NCI-H524 treated with DMSO at 0.1 percent for 48 hours (cell line): Measurements from ENCODE around the gene DEDD2.
A peak's percentile ranks its signal among the peaks of the same experiment; 100 is the strongest.

ENCODE experiments used
- DNase-seq: peaks from one replicate; lab custom pipeline; 2025; lab: John Stamatoyannopoulos, UW

Gene DEDD2

GRCh38 chr19:42248270-42249148, 31.0 kb upstream of the DEDD2 start:
- DNase-seq: no peak

DNA sequence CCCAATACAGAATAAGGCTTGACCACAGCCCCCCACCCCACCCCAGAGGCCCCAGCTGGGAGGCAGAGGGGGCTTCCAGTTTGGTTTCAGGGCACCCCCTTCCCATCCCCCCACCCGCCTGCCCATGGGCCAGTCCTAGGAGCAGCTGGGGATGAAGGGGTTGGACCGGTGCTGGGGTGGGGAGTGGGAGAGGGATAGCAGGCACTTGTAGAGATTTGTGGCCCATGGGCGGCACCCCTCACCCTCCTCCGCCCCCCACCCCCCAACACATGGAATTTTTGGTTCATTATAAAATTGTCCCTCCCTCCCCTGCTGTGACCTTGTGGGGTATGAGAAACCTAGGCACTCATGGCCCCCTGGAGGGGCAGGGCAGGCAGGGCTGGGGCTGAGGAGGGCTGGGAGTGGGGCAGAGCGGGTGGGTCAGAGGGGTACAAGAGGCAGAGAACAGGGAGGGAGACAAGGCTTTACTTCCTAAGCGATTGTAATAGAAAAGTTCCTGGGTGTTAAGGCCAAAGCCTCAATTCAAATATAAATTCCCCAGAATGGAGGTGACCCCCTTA, 30.2 kb upstream of the DEDD2 start:
- DNase-seq: no peak

GRCh38 chr19:42246922-42247639, 29.6 kb upstream of the DEDD2 start:
- no peak for DNase-seq

DNA sequence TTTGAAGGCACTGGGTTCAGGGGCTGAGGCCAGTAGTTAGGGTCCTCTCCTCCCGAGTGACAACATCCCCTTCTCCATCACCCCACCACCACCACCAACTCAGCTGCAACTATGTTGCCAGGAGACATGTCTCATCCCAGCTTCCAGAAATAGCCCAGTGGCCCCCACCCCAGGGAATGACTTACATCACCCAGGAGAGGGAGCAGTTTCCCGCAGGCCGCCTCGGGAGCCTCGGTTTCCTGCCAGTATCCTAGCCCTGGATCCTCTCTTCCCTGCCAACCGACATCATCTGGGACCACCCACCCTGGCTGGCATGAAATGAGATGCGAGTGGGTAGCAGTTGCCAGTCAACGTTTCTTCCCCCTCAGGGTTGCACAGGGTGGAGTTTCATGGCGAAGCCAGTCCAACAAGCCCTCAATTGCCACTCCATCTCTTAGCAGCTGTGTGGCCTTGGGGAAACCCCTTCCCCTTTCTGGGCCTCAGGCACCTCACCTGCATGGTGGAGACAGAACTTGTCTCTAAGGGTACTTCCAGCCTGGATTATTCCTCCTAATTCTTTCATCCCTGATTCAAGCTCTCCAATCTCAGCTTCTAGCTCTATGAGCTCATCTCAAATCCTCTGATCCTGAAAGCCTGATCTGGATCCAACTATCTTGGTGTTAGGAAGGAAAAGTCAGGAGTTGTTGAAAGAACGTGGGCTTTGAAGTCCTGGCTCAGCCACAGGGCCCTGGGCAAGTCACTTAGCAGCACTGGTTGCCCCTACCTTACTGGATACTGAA, 28.9 kb upstream of the DEDD2 start:
- DNase-seq: no peak

GRCh38 chr19:42245231-42245630, 27.8 kb upstream of the DEDD2 start:
- no peak for DNase-seq

- DNase-seq: peak; percentile 79
These were observed 27.1 kb upstream of the DEDD2 start for GRCh38 chr19:42244347-42245220.

DNA sequence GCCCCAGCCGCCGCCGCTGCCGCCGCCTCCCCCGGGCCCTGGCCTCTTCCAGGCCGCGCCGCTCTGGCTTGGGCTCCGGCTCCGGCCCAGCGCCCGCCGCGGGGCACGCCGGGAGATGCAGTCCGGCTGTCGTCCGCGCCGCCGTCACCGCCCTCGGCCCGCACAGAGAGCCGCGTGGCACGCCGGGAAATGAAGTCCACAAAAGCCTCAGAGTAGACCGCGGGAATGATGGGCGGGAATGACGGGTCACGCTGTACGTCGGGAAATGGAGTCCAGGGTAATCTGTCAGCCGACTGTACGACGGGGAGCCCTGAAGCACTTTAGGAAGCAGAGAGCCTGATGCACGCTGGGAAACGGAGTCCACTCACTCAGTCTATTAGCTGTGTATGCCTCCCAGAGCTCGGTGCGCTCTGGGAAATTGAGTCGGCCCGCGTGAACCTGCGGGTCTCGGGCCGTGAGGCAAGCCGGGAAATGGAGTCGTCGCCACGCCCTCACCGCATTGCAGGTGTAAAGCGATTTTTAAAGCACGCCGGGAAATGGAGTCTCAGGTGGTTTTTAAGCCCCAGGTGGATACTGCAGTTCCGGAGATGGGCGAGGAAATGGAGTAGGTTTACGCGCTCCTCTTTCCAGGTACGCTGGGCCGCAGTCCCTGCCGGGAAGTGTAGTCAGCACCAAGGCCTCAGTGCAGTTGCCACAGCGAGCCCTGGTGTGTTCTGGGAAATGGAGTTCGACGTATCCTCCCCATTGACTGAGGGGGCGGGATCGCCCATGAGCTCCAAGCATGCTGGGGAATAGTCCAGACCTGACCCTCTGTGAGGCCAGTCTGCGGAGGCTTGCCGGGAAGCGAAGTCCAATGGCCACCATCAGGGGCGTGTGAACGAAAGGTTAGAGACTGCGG, 25.3 kb upstream of the DEDD2 start, which contains the start of gene GSK3A:
Gene GSK3A, minus strand, starts transcription at position 91 of the 898 bp plus-strand sequence. CDS start 137 bp downstream, outside the sequence.
- peak; percentile 100 for DNase-seq

- DNase-seq: no peak
These were observed 24.6 kb upstream of the DEDD2 start for GRCh38 chr19:42242069-42242511.

GRCh38 chr19:42241279-42241678, 23.8 kb upstream of the DEDD2 start:
- no peak for DNase-seq

DNA sequence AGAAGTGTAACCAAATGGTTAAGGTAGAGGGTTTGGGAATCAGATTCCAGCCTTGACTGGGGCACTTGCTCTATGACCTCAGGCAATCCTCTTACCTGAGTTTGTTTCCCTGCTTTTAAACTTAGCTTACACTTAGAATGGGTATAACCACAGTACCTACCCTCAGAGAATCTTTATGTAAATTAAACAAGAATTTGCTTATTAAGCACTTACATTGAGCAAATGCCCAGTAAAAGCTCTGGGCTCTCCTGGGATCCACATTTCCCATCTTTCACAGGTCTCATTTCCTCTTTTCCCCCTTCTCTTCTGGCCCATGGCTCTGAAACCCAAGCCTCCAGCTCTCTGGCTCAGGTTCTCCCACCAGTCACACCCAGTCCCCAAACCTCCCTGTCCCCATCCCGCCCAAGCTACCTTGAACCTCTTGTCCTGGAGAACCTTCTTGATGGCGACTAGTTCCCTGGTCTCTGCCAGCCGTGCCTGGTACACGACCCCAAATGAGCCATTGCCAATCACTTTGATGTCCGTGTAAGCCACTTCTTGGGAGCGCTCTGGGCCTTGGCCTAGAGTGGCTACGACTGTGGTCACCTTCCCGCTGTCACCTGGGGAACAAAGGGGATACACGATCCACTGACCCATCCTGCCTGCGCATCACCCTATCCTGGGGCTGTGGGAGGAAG, 22.2 kb upstream of the DEDD2 start:
- DNase-seq: no peak

DNA sequence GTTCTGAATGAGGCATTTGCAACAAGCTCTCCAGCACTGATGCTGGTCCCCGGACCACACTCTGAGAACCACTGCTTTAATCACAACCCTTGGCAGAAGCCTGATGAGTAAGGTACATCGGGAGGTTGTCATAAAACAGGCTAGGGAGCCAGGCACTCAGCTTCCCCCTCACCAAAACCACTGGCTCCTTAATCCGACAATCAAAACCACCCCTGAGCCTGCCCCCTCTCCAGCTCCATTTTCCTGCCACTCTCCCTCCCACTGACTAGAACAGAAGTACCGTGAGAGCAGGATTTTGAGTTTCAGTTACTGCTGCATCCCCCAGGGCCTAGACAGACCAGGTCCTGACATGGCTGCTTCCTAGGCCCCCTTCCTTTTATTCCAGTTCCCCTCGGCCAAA, 17.7 kb upstream of the DEDD2 start:
- DNase-seq: no peak

- DNase-seq: no peak
These were observed 16.9 kb upstream of the DEDD2 start for GRCh38 chr19:42234364-42234763.

GRCh38 chr19:42233678-42234292, 16.3 kb upstream of the DEDD2 start:
- no peak for DNase-seq

GRCh38 chr19:42233106-42233505, 15.6 kb upstream of the DEDD2 start:
- no peak for DNase-seq

- DNase-seq: no peak
These were observed 15.0 kb upstream of the DEDD2 start for GRCh38 chr19:42232435-42232834.

DNA sequence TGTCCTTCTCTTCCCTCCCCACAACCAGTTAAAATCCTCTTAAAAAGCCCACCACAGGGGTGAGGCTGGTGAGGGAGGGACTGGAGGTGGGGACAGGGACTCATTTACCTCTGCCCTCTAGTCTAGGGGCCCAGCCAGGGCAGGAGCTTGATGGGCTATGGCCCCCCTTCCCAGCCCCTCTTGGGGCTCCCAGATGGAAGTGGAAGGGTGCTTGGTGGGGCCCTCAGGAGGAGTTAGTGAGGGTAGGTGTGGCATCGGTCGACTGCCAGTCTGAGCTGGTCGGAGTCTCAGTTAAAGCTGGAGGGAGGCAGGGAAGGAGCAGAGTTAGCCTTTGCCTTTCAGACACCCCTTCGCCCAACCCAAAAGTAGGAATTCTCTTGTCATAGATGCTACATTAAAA, 13.1 kb upstream of the DEDD2 start:
- DNase-seq: no peak

DNA sequence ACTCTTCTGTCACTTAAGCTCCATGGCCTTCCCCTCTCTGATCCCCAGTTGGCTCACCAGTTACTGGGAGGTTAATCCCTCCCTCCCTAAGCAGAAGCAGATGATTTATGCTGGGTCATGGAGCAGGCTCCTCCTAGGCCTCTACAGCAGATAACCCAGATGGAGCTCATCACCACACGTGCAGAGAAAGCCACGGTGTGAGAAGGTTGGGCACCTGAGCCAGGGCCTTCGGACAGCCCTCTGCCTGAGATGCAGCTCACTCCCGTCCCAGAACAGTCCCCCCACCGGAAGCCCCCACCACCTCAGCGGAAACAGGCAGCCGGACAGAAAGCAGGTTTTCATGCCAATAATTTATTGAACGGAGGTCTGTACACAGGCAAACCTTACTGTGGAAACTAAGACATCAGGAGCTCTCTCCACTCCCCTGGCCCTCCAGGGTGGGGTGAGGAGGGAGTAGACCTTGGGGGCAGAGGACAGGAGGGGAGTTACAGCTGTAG, 12.4 kb upstream of the DEDD2 start:
- no peak for DNase-seq

DNA sequence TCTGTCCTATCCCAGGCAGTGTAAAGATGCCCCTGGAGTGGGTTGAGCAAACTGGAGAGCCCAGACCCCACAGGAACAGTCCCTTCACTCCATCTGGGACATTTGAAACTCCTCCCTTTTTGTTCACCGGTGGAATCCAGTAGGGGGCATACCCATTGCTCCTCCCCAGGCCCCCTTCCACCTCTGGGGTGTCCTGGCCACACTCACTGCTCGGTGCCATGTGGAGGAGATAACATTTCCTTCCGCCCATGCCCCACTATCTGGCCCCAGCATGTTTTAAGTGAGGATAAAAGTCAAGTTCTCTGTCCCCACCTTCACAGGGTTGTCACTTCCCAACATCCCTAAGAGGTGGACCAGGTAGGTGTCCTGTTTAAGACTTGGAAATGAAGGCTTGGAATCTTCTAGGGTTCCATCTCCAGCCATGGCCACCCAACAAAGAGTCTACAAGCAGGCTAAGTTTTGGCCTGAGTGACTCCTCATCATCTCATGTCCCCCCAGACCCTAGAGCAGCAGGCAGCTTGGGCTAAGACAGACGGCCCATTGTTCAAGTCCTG, 11.9 kb upstream of the DEDD2 start:
- no peak for DNase-seq
